ENCODE measurements around the gene FLRT3.

Gene FLRT3

DNA sequence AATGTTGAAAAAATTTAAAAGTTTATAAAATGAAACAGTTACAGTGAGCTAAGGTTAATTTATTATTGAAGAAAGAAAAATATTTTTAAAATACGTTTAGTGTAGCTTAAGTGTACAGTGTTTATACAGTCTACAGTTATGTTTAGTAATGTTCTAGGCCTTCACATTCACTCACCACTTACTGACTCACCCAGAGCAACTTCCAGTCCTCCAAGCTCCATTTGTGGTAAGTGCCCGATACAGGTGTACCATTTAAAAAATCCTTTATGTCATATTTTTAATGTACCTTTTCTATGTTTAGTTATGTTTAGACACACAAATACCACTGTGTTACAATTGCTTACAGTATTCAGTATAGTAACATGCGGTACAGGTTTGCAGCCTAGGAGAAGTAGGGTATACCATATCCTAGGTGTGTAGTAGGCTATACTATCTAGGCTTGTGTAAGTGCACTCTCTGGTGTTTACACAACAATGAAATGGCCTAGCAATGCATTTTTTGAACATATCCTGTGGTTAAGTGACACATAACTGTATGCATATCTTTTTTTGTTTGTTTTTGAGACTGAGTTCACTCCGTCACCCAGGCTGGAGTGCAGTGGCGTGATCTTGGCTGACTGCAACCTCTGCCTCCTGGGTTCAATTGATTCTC is 26.3 kb downstream of the FLRT3 start:
- DNase-seq (ENCODE audit: extremely low read depth, low read depth): no peak
- TF ChIP-seq, protein P1, sequence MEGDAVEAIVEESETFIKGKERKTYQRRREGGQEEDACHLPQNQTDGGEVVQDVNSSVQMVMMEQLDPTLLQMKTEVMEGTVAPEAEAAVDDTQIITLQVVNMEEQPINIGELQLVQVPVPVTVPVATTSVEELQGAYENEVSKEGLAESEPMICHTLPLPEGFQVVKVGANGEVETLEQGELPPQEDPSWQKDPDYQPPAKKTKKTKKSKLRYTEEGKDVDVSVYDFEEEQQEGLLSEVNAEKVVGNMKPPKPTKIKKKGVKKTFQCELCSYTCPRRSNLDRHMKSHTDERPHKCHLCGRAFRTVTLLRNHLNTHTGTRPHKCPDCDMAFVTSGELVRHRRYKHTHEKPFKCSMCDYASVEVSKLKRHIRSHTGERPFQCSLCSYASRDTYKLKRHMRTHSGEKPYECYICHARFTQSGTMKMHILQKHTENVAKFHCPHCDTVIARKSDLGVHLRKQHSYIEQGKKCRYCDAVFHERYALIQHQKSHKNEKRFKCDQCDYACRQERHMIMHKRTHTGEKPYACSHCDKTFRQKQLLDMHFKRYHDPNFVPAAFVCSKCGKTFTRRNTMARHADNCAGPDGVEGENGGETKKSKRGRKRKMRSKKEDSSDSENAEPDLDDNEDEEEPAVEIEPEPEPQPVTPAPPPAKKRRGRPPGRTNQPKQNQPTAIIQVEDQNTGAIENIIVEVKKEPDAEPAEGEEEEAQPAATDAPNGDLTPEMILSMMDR (IDR thresholded peaks at IDR 0.05; ENCODE audit: low read depth, low read length, missing control alignments): no peak

DNA sequence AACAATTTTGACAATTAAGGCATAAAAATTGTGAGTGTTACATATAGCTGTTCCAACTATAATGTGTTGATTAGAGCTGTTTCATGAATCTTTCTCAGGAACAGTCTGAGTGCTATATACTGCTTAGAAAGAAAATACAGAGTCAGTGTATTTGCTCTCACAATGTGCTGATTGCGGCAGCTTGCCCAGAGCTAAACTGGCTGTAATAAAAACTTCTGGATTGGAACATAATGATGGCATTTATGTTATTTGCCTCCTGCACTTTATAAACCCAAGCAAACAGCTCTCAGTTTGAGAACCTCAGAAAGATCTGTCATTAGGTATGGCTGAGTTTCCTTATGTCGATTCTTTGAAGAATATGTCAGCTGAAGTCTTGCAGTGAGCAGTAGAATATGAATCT is 29.5 kb downstream of the FLRT3 start:
- no peak overlapping the region for H3K4me3 ChIP-seq (replicated peaks; ENCODE audit: low read depth, low read length)
- DNase-seq (ENCODE audit: extremely low read depth, low read depth): no peak
- TF ChIP-seq, protein P1 (IDR thresholded peaks at IDR 0.05; ENCODE audit: low read depth, low read length, missing control alignments): no peak

More for the DNA sequence above, 26.3 kb downstream of the FLRT3 start:
- no peak overlapping the region for H3K4me3 ChIP-seq (replicated peaks; ENCODE audit: low read depth, low read length)

- DNase-seq (ENCODE audit: extremely low read depth, low read depth): no peak
- no peak overlapping the region for H3K4me3 ChIP-seq (replicated peaks; ENCODE audit: low read depth, low read length)
- TF ChIP-seq, protein P1 (IDR thresholded peaks at IDR 0.05; ENCODE audit: low read depth, low read length, missing control alignments): no peak
Measured at GRCh38 chr20:14304472-14304871, 32.9 kb downstream of the FLRT3 start.

GRCh38 chr20:14303651-14304050 is 33.8 kb downstream of the FLRT3 start:
- no peak overlapping the region for H3K4me3 ChIP-seq (replicated peaks; ENCODE audit: low read depth, low read length)
- DNase-seq (ENCODE audit: extremely low read depth, low read depth): no peak
- TF ChIP-seq, protein P1 (IDR thresholded peaks at IDR 0.05; ENCODE audit: low read depth, low read length, missing control alignments): no peak

- no peak for DNase-seq (ENCODE audit: extremely low read depth, low read depth)
- TF ChIP-seq, protein P1 (IDR thresholded peaks at IDR 0.05; ENCODE audit: low read depth, low read length, missing control alignments): no peak
- no peak overlapping the region for H3K4me3 ChIP-seq (replicated peaks; ENCODE audit: low read depth, low read length)
Measured at GRCh38 chr20:14303106-14303505, 34.3 kb downstream of the FLRT3 start.

- TF ChIP-seq, protein P1 (IDR thresholded peaks at IDR 0.05; ENCODE audit: low read depth, low read length, missing control alignments): no peak
- DNase-seq (ENCODE audit: extremely low read depth, low read depth): no peak
- no peak overlapping the region for H3K4me3 ChIP-seq (replicated peaks; ENCODE audit: low read depth, low read length)
Measured at GRCh38 chr20:14299831-14300230, 37.6 kb downstream of the FLRT3 start.
